KMS-11 (cell line): Measurements from ENCODE around the gene GMPPB.

Experiments
- H2AFZ ChIP-seq: fragments of 200-600 bp; sonication (generic); 2 replicates; pipeline ENCODE4 v1.6.1; 2016; ENCODE audit warnings: antibody characterized with exemption, mixed run types, low read depth
- H3K27ac ChIP-seq: fragments of 200-600 bp; sonication (generic); 2 replicates; pipeline ENCODE4 v1.6.1; 2016; ENCODE audit warnings: mild to moderate bottlenecking, mixed run types
- H3K27me3 ChIP-seq: fragments of 200-600 bp; sonication (generic); 2 replicates; pipeline ENCODE4 v1.6.1; 2017; ENCODE audit warnings: mild to moderate bottlenecking, low read depth, mixed run types, moderate library complexity; ENCODE audit not compliant: insufficient read depth
- H3K36me3 ChIP-seq: fragments of 200-600 bp; sonication (generic); 2 replicates; pipeline ENCODE4 v1.6.1; 2017; ENCODE audit warnings: mild to moderate bottlenecking, mixed run types; ENCODE audit not compliant: insufficient read depth
- H3K4me1 ChIP-seq: fragments of 200-600 bp; sonication (generic); 2 replicates; pipeline ENCODE4 v1.6.1; 2016; ENCODE audit warnings: mild to moderate bottlenecking, low read depth, mixed run types; ENCODE audit not compliant: poor library complexity, severe bottlenecking
- H3K4me2 ChIP-seq: fragments of 200-600 bp; sonication (generic); 2 replicates; pipeline ENCODE4 v1.7.0; 2016; ENCODE audit warnings: mild to moderate bottlenecking, mixed run types
- H3K4me3 ChIP-seq: fragments of 200-600 bp; sonication (generic); IDR thresholded peaks from 2 replicates; pipeline ENCODE4 v1.6.1; 2017; ENCODE audit warnings: low read depth, low read length, mixed read lengths; ENCODE audit not compliant: insufficient read depth
- H3K79me2 ChIP-seq: fragments of 200-600 bp; sonication (generic); 2 replicates; pipeline ENCODE4 v1.6.1; 2016; ENCODE audit warnings: low read depth, mixed run types; ENCODE audit not compliant: insufficient read depth
- H3K9ac ChIP-seq: fragments of 200-600 bp; sonication (generic); 2 replicates; pipeline ENCODE4 v1.6.1; 2016; ENCODE audit warnings: mild to moderate bottlenecking, mixed run types
- H4K20me1 ChIP-seq: fragments of 200-600 bp; sonication (generic); 2 replicates; pipeline ENCODE4 v1.6.1; 2016; ENCODE audit warnings: mild to moderate bottlenecking, mixed run types; ENCODE audit not compliant: insufficient read depth
- TF ChIP-seq, protein P1 (sequence below): fragments of 200-600 bp; sonication (generic); conservative IDR thresholded peaks from 2 replicates; pipeline ENCODE4 v1.6.1; 2017; ENCODE audit warnings: low read depth, mild to moderate bottlenecking, antibody characterized with exemption, low read length, moderate library complexity, mixed read lengths

Gene GMPPB

DNA sequence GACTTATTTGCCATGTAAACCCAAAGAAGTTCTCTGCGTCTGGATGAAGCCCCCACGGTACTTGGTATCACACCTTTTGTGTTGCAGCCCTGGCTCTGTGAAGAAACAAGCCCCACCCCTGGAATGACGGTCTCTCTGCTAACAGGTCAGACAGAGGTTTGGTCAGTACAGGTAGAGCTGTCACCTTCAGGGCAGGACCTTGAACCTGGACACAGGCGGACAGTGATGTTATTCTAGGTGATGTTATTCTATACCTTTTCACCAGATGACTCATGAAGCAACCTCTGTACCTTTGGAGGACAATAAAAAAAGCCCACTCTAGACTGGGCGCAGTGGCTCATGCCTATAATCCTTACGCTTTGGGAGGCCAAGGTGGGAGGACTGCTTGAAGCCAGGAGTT, 11.0 kb upstream of the GMPPB start:
- H3K4me2 ChIP-seq = no peak overlapping the region
- H3K4me1 ChIP-seq = no peaks in the 10 kb centered on the region
- H3K27me3 ChIP-seq = no peaks in the 10 kb centered on the region
- no peaks in the 10 kb centered on the region for H3K79me2 ChIP-seq
- H3K36me3 ChIP-seq = no peaks in the 10 kb centered on the region
- no peaks in the 10 kb centered on the region for H4K20me1 ChIP-seq
- H3K27ac ChIP-seq = no peak overlapping the region
- no peak overlapping the region for H3K4me3 ChIP-seq
- TF ChIP-seq, protein P1, sequence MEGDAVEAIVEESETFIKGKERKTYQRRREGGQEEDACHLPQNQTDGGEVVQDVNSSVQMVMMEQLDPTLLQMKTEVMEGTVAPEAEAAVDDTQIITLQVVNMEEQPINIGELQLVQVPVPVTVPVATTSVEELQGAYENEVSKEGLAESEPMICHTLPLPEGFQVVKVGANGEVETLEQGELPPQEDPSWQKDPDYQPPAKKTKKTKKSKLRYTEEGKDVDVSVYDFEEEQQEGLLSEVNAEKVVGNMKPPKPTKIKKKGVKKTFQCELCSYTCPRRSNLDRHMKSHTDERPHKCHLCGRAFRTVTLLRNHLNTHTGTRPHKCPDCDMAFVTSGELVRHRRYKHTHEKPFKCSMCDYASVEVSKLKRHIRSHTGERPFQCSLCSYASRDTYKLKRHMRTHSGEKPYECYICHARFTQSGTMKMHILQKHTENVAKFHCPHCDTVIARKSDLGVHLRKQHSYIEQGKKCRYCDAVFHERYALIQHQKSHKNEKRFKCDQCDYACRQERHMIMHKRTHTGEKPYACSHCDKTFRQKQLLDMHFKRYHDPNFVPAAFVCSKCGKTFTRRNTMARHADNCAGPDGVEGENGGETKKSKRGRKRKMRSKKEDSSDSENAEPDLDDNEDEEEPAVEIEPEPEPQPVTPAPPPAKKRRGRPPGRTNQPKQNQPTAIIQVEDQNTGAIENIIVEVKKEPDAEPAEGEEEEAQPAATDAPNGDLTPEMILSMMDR = no peak
- H3K9ac ChIP-seq = no peak overlapping the region
- no peak overlapping the region for H2AFZ ChIP-seq

DNA sequence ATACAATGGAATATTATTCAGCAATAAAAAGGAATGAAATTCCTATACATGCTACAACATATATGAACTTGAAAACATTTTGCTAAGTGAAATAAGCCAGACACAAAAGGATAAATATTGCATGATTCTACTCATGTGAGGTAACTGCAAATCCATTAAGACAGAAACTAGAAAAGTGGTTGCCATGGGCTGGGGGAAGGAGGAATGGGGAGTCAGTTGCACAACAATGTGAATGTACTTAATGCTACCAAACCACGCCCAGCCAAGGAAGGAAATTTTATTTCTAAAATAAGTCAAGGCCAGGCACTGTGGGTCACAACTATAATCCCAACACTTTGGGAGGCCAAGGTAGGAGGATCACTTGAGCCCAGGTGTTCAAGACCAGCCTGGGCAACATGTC, 9.8 kb upstream of the GMPPB start:
- H2AFZ ChIP-seq = no peak overlapping the region
- no peaks in the 10 kb centered on the region for H3K27me3 ChIP-seq
- TF ChIP-seq, protein P1 = no peak
- no peaks in the 10 kb centered on the region for H3K4me1 ChIP-seq
- no peaks in the 10 kb centered on the region for H3K79me2 ChIP-seq
- no peaks in the 10 kb centered on the region for H4K20me1 ChIP-seq
- no peak overlapping the region for H3K4me3 ChIP-seq
- no peak overlapping the region for H3K27ac ChIP-seq
- H3K9ac ChIP-seq = no peak overlapping the region
- no peak overlapping the region for H3K4me2 ChIP-seq
- no peaks in the 10 kb centered on the region for H3K36me3 ChIP-seq

GRCh38 chr3:49732597-49732996, 8.8 kb upstream of the GMPPB start:
- Histone ChIP-seq H2AFZ (no peak overlapping the region), H3K36me3 (no peaks in the 10 kb centered on the region), H3K4me3 (no peak overlapping the region), H3K79me2 (no peaks in the 10 kb centered on the region), H3K27ac (no peak overlapping the region), H3K4me2 (no peak overlapping the region), H3K4me1 (no peaks in the 10 kb centered on the region), H3K9ac (no peak overlapping the region), H4K20me1 (no peaks in the 10 kb centered on the region), H3K27me3 (no peaks in the 10 kb centered on the region)
- TF ChIP-seq, protein P1 = no peak

- H3K79me2 ChIP-seq = no peaks in the 10 kb centered on the region
- H3K27me3 ChIP-seq = no peaks in the 10 kb centered on the region
- H3K4me2 ChIP-seq = no peak overlapping the region
- H2AFZ ChIP-seq = no peak overlapping the region
- H3K4me1 ChIP-seq = peaks cover 1% of the 10 kb centered on the region
- TF ChIP-seq, protein P1 = no peak
- H3K36me3 ChIP-seq = no peaks in the 10 kb centered on the region
- no peaks in the 10 kb centered on the region for H4K20me1 ChIP-seq
- H3K9ac ChIP-seq = no peak overlapping the region
- H3K4me3 ChIP-seq = no peak overlapping the region
- no peak overlapping the region for H3K27ac ChIP-seq
Measured at GRCh38 chr3:49729966-49730609, 6.3 kb upstream of the GMPPB start.
